NT2/D1 (cell line): ENCODE results near the gene DTX2.
"Not testable (repeated sequence)": the region's sequence is repeated elsewhere in the genome, so short reads cannot be mapped to it uniquely, and the experiment has no call there.

ENCODE experiments used
- YY1 ChIP-seq: IDR thresholded peaks from 2 replicates; pipeline ENCODE4 v1.6.1; 2011; ENCODE audit not compliant: insufficient read length, insufficient read depth
- ZNF274 ChIP-seq: IDR thresholded peaks from 2 replicates; pipeline ENCODE4 v1.6.1; 2011; ENCODE audit warnings: mild to moderate bottlenecking, low read depth, low read length

DNA sequence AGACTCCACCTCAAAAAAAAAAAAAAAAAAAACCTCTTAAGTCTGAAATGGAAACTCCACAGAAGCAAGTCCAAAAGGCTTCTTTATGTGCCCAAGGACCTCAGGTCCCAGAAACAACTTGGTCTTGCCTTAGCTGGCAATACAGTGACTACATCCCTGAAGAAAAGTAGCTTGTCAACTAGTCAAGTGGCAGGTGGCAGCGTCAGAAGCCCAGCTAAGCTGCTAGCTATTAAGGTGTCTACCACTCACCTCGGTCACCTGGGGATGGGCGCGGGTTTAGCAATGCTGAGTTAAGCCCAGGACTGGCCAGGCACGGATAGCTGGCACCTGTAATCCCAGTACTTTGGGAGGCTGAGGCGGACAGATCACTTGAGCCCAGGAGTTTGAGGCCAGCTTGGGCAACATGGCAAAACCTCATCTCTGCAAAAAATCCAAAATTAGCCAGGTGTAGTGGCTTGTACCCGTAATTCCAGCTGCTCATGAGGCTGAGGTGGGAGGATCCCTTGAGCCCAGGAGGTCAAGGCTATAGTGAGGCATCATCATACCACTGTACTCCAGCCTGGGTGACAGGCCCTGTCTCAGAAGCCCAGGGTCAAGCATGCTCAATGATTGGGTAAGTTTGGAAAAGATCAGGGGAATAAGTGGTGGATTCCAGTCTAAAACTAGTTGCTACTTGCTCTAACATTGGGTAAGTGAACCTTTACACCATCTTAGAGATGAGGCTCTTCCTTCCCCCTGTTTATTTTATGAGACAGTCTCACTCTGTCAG, 22.2 kb upstream of the DTX2 start:
- TF ChIP-seq ZNF274, YY1: not testable (repeated sequence)
